Fibroblast of skin of left quadriceps (primary cell): ENCODE results near the gene CR2.
"Not testable (repeated sequence)": the region's sequence is repeated elsewhere in the genome, so short reads cannot be mapped to it uniquely, and the experiment has no call there.

Source experiments
- DNase-seq, 2 experiments: peaks; one replicate each; pipeline ENCODE4 v3.0.0-alpha.2; 2013; ENCODE audit warnings: low read depth in 2 of 2

Gene CR2

DNA sequence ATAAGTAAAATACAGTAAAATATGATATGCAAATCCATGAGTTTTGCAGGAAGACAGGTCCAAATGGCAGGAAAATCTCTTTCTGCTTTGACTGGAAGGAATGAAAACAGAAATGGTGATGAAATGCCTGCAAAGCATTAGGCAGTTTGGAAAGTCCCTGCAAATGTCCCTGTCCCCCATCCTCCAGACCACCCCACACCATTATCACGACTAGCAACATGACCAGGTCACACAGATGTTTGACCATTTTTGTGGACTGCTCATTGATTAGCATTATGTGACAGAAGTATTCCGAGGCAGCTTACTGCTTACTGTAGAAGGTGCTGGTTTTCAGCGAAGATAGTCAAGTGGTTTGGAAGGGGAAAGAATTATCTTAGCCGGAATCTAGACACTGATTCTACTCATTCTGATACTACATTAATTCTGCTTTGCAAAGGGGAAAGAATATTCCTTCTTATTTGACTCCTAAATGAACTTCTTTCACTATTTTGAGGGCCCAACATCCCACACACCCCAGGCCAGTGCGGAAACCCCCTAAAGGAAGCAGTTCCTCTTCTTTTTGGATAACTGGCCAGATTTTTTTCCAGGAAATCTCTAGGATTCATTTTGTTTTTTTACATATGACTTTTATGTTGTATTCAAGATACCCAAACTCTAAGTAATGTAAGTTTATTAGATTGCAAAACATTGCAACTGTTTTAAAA, 9.5 kb upstream of the CR2 start:
- no peak for DNase-seq

DNA sequence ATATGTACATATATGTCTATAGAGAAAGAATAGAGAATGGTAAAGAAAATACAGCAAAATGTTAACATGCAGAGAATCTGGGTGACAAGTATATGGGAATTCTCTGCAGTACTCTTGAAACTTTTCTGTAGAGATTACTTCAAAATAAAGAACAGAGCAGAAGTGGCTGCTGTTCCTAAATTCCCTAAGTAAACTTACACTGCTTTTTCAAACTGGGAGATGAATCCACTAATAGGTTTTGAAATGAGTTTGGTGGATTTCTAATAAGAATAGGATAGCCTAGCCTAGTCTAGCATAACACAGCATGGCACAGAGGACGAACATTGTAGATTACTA, 450 bp upstream of the CR2 start:
- no peak for DNase-seq

DNA sequence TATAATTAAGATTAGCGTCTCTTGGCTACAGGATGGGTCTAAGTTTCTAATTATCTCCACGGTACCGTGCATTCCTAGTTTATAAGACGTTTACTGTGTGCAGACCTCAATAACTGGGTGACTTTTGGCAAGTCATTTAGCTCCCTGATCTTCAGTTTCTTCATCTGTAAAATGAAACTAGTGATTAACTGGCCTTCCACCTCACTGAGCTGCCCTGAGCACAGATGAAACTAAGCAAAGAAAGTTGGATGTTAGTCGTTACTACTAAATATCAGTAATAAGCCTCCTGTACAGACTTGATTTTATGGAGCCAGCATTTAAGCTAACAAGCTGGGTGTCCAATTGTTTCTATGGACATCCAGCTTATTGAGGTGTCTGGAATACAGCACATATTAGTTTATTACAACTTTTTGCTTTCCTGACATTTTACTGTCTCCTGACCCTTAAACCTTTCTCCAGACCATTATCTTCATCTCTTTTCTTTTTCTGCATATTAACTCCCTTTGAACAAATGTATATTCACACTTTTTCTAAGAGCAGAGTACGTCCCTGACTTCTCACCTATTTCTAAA, 1.1 kb downstream of the CR2 start:
- no peak for DNase-seq

DNA sequence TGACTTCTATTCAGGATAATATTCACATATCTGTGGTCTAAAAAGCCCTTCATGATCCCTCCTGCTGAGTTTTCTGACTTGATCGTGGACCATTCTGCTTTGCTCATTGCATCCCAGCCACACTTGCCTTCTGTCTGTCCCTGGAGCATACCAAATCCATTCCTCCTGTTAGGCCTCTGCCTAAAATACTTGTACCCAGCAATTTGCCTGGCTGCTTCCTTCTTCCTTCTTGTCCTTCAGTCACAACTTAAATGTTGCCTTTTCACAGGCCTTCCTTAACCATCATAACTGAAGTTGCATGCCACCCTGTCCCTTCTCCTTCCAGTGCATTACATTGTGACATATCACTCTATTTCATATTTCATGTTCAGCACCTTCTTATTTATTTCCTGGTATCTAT, 4.3 kb downstream of the CR2 start:
- no peak for DNase-seq

DNA sequence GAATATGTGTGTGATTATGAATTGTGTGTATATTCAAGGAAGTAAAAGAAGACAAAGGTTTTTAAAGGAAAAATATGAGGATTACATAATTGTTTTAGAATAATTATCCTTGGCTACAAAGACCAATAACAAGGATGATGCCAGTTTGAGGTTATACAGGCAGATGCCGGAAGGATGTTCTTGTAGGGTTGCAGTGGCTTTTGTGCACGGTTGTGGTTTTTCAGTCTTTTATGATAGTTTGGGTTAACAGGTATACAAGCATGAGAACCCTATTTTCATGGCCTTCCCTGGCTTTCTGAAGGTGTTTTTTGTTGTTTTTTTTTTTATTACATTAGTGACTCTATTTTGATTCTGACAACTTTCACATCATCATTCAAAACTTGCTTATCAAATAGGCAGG, 4.9 kb downstream of the CR2 start:
- no peak for DNase-seq

DNA sequence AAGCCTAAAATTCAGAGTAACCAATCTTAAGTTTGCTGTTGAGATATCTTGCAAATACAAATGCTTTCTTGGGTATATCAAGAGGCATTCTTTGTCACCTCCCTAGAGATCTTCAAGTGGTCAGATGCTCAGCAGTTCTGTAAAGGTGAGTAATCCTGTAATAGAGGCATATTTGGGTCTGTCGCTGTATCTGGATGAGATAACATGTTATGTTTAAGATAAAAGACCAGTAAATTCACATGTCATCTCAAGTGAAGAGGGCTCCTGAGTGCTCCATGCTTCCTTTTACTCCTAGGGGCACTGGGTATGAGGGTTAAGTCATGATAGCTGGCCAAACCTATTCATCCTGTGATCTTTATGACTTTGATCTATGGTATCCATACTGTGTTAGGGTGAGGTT, 7.5 kb downstream of the CR2 start:
- DNase-seq = no peak

DNA sequence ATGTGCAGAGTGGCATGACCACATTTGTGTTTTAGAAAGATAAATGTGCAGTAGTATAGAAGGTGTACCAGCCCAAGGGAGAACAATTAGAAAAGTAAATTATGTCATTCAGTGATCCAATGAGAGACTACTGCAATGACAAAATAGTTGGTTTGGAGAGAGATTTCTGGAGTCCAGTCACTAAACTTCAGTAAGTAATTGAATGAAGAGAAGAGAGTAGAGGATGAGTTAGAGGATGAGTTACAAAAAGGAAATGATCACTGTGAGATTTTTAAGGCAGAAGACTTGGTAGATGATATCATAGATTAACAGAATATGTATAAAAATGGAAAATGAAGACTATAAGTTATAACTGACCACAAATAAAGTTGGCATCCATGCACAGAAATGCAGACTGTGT, 8.4 kb downstream of the CR2 start:
- DNase-seq = no peak

DNA sequence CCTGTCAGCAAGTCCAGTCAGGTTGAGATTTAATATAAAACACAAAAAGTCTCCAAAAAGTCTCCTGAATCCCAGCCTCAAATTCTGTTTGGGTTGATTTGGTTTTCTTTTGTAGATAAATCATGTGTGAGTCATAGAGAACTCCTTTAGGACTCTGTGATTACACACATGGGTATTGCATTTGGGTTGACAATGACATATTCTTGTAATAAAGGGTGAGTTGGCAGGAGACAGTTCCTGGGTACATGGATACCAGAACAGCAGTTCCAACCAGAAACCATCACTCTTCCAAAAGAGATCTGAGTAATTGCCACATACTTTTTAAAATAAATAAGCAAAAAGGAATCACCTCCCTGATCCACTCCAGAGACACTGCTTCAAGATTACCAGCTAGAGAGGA, 8.9 kb downstream of the CR2 start:
- DNase-seq = peak; percentile 1 to 3

DNA sequence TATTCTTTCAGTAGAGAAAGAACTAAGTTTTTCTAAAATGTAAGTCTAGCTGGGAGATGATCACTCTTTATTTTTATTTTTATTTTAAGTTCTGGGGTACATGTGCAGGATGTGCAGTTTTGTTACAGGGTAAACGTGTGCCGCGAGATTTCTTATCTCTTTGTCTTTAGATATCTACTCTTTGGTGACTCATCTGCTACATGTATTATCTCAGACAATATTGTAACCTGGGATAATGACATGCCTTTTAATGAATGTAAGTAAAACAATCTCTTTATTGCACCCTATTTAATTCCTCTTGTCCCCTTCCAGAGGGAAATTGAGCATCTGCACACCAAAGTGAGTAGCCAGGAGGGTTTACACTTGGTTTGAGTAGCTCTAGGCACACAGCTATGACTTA, 9.4 kb downstream of the CR2 start:
- no peak for DNase-seq

DNA sequence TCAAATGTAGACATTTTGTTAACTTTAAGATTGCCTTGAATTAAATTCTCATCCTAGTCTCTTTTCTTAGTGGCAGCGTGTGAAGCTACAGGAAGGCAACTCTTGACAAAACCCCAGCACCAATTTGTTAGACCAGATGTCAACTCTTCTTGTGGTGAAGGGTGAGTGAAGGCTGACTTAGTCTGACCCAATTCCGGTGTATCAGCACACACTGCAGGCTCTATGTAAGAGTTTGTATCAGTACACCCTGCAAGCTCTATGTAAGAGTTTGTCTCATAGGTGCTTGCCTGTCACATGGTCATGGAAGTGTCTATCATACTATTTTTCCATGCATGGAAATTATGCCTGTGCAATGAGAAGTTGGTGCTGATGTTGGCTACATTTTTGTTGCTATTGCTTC, 16.8 kb downstream of the CR2 start:
- no peak for DNase-seq

DNA sequence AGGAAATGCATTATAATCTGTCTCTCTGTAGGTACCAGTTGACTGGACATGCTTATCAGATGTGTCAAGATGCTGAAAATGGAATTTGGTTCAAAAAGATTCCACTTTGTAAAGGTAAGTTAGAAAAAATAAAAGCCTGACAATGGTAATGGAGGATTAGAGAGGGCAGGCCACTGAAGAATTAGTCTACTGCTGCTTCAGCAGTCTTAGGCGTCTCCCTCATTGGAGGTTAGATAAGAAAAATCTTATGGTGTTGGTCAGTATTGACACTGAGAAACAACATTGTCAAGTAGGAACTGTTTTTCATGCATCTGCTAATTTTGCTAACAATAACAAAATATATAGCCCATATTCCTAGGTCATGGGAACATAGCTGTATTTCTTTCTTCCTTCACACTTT, 20.1 kb downstream of the CR2 start:
- no peak for DNase-seq

DNA sequence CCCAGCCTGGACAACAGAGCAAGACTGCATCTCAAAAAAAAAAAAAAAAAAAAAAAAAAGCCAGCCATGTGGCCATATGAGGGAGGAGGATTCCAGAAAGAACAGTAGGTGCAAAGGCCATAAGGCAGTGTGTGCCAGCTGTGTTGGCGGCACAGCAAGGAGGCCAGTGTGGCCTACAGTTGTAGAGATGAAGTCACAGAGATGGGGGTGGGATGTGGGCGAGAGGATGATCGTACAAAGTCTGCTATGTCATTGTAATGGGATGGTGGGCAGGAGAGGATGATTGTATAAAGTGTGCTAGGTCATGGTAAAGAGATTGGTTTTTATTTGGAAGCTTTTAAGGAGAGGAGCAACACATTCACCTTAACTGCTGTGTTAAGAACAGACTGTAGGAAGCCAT, 32.1 kb downstream of the CR2 start:
- DNase-seq = no peak

DNA sequence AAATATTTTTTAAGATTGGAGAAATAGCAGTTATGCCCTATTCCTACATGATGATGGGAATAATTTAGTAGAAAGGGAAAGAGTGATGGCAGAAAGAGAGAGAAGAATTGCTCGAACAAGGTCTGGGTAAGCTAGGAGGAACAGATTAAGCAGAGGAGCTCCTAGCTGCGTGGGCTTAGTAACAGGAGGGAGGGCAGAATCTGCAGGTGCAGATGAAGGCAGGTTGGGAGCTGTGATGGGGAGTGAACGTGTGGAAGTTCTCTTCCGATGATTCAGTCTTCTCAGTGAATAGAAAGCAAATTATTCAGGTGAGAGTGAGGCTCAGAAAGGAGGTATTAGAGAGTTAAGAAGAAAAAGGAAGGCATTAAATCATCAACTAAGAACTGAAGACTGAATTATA, 33.5 kb downstream of the CR2 start:
- DNase-seq = no peak

DNA sequence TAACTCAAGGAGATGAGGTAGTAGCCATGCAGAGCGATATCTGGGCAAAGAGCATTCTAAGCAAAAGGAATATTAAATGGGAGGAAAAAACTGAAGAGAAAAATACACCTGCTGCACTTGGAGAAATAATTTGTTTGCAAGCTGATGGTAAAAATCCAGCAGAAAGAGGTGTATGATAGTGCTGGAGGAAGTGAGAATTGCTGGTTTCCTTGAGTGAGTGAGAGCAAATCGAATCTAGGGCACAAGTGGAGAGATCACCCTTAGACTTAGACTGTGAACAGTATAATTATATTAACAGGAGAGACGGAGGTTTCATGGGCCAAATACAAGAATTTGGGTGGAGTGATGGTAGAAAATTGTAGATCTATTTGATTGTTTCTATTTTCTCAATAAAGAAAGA, 39.1 kb downstream of the CR2 start:
- DNase-seq = no peak

DNA sequence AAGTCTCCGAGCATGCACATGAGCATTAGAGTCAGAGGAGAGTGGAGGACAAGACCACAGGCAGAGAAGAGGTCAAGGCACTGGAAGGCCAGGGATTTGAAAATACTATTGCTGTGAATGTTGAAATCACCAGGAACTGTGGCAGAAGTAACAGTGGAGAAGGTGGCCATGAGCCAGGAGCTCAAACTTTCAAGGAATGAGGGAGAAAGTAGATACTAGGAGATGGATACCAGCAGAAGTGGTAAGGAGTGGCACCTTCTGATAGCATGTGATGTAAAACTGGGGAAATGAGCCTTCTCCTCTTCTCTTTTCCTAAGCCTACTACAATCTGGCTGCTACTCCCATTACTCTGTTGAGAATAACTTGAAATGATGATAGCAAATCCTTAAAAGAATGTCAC, 40.0 kb downstream of the CR2 start:
- DNase-seq = no peak

DNA sequence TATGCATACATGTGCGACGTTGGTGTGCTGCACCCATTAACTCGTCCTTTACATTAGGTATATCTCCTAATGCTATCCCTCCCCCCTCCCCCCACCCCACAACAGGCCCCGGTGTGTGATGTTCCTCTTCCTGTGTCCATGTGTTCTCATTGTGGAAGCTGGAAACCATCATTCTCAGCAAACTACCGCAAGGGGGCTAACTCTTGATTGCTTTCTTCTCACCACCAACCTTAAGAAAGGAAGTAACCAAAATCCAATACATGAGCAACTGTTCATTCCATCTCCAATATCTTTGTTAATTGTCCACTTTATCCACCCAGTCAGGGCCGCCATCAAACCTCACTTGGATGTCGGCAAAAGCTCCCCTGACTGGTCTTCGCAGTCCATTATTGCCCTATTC, 41.2 kb downstream of the CR2 start:
- DNase-seq = not testable (repeated sequence)

DNA sequence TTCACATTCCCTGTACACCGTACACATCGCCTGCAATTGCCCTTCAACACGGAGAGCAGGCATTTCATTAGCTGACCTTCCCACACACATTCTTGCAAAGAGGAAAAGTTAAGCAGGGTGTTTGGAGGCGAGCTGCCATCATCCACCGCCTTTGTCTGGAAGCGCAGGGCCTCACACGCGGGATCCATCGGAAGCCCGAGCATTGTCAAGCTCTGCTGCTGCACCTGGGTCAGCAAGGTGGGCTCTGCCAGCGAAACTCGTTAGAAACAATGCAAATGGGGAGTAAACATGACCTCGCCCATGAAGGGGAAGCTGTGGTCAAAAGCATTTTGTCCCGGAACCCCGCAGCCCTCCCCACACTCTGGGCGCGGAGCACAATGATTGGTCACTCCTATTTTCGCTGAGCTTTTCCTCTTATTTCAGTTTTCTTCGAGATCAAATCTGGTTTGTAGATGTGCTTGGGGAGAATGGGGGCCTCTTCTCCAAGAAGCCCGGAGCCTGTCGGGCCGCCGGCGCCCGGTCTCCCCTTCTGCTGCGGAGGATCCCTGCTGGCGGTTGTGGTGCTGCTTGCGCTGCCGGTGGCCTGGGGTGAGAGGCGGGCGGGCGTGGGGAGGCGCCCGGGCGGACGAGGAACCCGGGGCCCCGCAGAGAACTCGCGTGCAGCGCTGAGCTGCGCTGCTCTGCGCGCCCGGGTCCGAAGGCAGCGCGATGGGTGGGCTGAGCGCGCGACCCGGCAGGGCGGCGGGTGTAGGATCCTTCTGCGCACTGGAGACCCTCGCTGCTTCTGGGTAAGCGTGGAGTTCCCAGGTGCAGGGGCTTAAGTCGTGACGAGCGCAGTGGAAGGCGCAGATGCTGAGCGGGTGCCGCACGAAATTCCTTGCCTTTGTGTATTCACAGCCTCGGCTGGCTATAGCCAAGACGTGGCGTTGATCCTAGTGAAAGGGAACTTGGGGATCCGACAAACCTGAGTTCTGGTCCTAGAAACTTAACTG, 42.0 kb downstream of the CR2 start, which contains the start of gene CR1:
Gene CR1 (plus strand): TSS at position 357 of the 992 bp plus-strand sequence. CDS start 111 bp downstream, at position 468.
- DNase-seq = no peak

DNA sequence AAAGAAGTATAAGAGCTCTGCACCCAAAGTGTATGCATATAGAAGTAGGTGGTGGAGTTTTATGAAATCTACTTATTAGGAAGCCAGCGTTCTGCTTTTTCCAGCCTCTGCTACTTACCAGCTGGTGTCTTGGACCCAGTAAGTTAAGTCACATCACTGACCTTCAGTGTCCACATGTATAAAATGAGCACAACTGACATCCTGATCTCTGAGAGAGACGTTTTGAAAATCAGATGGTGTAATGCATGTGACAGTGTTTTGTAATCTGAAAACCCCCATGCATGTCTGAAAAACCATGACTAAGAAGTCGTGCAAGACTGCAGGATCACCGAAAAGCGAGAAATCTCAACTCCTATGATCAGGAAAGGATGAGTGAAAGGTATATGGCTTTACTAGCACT, 43.8 kb downstream of the CR2 start:
- no peak for DNase-seq

DNA sequence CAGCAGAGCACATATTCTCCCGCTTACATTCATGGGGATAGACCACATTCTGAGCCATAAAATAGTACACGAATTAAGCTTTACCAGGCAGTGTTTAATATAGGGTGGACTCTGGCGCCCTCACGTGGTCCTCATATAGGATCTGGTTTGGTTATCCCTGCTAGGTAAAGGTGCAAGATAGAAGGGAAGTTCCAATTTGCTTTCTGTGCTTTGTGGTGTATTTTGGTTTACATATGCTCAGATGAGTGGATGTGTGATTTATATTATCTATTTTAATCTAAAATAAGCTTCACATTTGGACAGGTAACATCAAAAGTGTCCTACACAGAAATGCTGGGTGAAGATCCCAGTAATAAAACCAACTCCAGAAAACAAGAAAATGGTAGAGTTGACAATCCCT, 45.4 kb downstream of the CR2 start:
- DNase-seq = peak; percentile 37 to 52

DNA sequence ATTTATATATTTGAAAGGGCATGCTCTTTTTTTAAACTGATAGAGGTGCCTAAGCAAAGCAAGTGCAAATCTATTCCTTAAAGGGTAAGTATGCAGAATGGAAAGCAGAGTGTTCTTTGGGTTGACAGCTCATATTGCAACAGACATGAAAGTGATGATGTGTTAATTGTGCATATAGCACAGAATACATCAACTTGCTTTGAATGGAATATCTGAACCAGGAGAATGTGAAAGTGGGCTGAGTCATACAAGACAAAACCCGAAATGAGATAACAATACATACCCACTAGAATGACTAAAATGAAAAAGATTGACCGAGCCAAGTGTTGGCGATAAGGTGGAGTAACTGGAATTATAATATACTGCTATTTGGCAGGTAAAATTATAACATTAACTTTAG, 46.2 kb downstream of the CR2 start:
- no peak for DNase-seq

DNA sequence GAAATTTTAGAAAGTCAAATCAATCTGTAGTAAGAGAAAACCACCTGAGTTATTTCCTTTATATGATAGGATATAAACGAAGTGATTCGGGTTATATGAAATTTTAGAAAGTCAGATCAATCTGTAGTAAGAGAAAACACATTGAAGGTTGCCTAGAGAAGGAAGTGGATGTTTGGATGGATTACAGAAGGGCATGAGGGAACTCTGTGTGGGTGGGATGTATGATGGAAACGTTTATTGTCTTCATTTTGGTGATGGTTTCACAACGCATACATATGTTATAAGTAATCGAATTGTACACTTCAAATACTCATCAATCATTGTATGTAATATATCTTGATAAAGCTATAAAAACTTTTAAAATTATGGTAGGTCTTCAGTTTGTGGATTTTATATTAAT, 46.9 kb downstream of the CR2 start:
- DNase-seq = no peak

DNA sequence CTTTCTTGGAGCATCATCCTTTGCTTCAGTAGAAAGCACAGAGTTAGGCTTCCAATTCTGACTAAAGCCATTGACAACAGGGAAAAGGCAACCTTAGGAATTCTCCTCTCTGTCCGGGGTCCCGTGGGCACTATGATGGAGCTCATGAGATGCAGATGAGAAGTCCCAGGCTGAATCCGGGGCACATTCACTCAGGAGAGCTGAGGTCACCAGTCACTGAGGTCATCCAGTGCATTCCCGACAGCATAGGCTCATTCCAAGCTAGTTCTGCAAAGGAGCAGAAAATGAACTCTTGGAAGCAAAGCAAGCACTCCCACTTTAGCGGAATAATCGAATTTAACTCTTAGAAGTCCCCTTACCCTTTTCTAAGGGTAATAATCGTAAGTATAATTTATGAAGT, 48.6 kb downstream of the CR2 start:
- no peak for DNase-seq

DNA sequence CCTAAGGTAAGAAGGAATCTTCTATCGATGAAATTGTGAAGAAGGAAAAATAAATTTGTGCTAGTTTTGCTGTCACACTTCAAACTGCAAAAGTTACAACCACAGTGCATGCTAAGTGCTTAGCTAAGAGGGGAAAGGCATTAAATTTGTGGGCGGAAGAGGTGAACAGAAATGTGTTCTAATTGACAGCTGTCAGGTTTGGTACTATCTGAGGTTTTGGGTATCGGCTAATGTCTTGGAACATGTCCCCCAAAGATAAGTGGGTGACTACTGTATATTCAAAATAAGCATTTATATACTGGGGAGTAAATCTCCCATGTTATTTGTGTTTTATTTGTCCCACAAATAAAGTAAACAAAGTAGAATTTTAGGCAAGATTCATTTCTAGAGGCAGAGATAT, 49.8 kb downstream of the CR2 start:
- DNase-seq = no peak
